ENCODE results near the gene PRG2. TPM values are rescaled to one million over a fixed set of nuclear protein-coding genes. Genes with fewer than 3 reads are reported as not detected.

PRG2 gene
- total and polyA plus RNA-seq, 10 donors: 1.4 to 10.5 (median 3.7) TPM; not detected in 1

DNA sequence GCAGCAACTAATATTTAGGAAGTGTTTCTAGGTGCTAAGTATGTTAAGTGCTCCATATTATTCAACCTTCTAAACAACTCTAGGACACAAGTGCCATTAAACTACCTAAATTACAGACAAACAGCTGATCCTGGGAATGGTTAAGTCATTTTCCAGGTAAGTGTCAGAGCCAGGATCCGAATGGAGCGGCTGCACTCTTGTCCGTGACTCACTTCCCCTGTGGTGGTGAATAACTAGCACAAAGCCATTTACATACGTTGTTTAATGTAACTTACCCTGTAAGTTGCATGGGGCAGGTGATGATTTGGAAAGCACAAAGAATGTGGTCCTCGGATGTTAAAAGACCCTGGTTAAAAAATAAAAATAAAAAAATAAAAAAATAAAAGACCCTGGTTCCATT is 8.8 kb upstream of the PRG2 start:
- Histone ChIP-seq H3K9me3 (no peaks in the 10 kb centered on the region), H3K27ac (no peak overlapping the region), H3K4me3 (no peak overlapping the region), H3K36me3 (no peaks in the 10 kb centered on the region), H3K4me1 (no peaks in the 10 kb centered on the region), H3K27me3 (replicated peaks in 1 of 7) (no peaks in the 10 kb centered on the region)
- TF ChIP-seq, protein P1, sequence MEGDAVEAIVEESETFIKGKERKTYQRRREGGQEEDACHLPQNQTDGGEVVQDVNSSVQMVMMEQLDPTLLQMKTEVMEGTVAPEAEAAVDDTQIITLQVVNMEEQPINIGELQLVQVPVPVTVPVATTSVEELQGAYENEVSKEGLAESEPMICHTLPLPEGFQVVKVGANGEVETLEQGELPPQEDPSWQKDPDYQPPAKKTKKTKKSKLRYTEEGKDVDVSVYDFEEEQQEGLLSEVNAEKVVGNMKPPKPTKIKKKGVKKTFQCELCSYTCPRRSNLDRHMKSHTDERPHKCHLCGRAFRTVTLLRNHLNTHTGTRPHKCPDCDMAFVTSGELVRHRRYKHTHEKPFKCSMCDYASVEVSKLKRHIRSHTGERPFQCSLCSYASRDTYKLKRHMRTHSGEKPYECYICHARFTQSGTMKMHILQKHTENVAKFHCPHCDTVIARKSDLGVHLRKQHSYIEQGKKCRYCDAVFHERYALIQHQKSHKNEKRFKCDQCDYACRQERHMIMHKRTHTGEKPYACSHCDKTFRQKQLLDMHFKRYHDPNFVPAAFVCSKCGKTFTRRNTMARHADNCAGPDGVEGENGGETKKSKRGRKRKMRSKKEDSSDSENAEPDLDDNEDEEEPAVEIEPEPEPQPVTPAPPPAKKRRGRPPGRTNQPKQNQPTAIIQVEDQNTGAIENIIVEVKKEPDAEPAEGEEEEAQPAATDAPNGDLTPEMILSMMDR (IDR thresholded peaks at IDR 0.05 in 8 of 11, conservative IDR thresholded peaks at IDR 0.05 in 3 of 11): no peak
- TF ChIP-seq POLR2AphosphoS5 (IDR thresholded peaks at IDR 0.05) (no peak), POLR2A (IDR thresholded peaks at IDR 0.05) (no peak)
- no peak for DNase-seq
- intact Hi-C loops (cut with DNase I; ENCODE audit: low total_unique reads): no loop called here
- WGBS, 5 donors: 70 to 90% (median 76%) methylated on average over 5 of the region's 5 CpGs

- Histone ChIP-seq H3K27ac (no peak overlapping the region), H3K9me3 (no peaks in the 10 kb centered on the region), H3K4me3 (no peak overlapping the region), H3K4me1 (no peaks in the 10 kb centered on the region), H3K36me3 (no peaks in the 10 kb centered on the region), H3K27me3 (replicated peaks in 1 of 7) (no peaks in the 10 kb centered on the region)
- 46 to 80% (median 61%) methylated on average over 4 of the region's 4 CpGs for WGBS, 5 donors
- DNase-seq: no peak
- TF ChIP-seq POLR2AphosphoS5 (IDR thresholded peaks at IDR 0.05) (no peak), POLR2A (IDR thresholded peaks at IDR 0.05) (no peak)
- TF ChIP-seq, protein P1 (IDR thresholded peaks at IDR 0.05 in 8 of 11, conservative IDR thresholded peaks at IDR 0.05 in 3 of 11): no peak
- intact Hi-C loops (cut with DNase I; ENCODE audit: low total_unique reads): no loop called here
These were observed 7.0 kb upstream of the PRG2 start for GRCh38 chr11:57397394-57397990.

- no peak for DNase-seq
- TF ChIP-seq POLR2A (IDR thresholded peaks at IDR 0.05) (no peak), POLR2AphosphoS5 (IDR thresholded peaks at IDR 0.05) (no peak)
- TF ChIP-seq, protein P1 (IDR thresholded peaks at IDR 0.05 in 8 of 11, conservative IDR thresholded peaks at IDR 0.05 in 3 of 11): no peak
- Histone ChIP-seq H3K4me3 (no peak overlapping the region), H3K36me3 (no peaks in the 10 kb centered on the region), H3K9me3 (no peaks in the 10 kb centered on the region), H3K27ac (no peak overlapping the region), H3K27me3 (replicated peaks in 1 of 7) (no peaks in the 10 kb centered on the region), H3K4me1 (no peaks in the 10 kb centered on the region)
- 72 to 86% (median 82%) methylated on average over 2 of the region's 2 CpGs for WGBS, 5 donors
- intact Hi-C loops (cut with DNase I; ENCODE audit: low total_unique reads): no loop called here
These were observed 6.3 kb upstream of the PRG2 start for GRCh38 chr11:57396744-57397143.

DNA sequence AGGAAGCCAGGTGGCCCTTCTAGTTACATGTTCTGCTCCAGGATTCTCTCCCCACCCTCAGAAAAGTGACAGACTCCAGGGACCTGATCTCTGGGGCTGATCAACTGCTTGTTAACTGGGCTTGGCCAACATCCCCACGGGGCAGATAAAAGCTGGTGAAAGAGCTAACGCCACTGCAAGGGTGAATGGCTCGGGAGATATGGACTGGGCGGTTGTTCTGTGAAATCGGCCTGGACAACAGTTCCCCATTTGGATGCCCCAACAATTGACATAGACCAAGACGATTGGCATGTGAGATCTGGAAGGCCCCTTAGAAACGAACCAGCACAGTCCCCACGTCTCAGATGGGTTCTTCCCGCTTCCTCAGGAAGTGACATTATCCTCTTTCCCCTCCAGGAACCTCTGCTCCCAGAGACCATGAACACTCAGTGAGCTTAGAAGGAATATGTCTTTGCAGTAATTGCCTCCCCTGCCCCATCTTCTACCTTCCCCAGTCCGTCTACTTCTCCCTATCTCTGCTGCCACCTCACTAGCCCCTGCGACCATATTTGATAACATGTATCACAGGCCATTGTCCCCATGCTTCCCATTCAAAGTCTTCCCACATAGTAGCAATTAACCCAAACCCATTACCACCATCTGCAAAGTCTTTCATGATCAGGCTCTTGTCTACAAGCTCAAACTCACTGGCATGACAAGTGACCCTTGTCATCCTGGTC is 5.6 kb upstream of the PRG2 start:
- Histone ChIP-seq H3K4me3 (no peak overlapping the region), H3K9me3 (no peaks in the 10 kb centered on the region), H3K27me3 (replicated peaks in 1 of 7) (no peaks in the 10 kb centered on the region), H3K27ac (no peak overlapping the region), H3K36me3 (no peaks in the 10 kb centered on the region), H3K4me1 (no peaks in the 10 kb centered on the region)
- 70 to 85% (median 79%) methylated on average over 11 of the region's 11 CpGs for WGBS, 5 donors
- intact Hi-C loops (cut with DNase I; ENCODE audit: low total_unique reads): no loop called here
- TF ChIP-seq POLR2AphosphoS5 (IDR thresholded peaks at IDR 0.05) (no peak), POLR2A (IDR thresholded peaks at IDR 0.05) (no peak)
- TF ChIP-seq, protein P1 (IDR thresholded peaks at IDR 0.05 in 8 of 11, conservative IDR thresholded peaks at IDR 0.05 in 3 of 11): no peak
- no peak for DNase-seq

All from spleen (tissue), 11 donors.